GM08714 (cell line): ENCODE data around the gene TNFAIP8L1.

Source experiments
- H3K4me3 ChIP-seq: fragments of 200-500 bp; sonication (Bioruptor generic); 2 replicates; pipeline ENCODE4 v1.5.1; 2014; ENCODE audit warnings: mild to moderate bottlenecking, low read length, inconsistent platforms
- ZNF274 ChIP-seq: IDR thresholded peaks from 2 replicates; pipeline ENCODE4 v1.6.1; 2012; ENCODE audit warnings: mild to moderate bottlenecking, low read depth, low read length

TNFAIP8L1 gene

GRCh38 chr19:4690361-4690760, 51.0 kb downstream of the TNFAIP8L1 start:
- no peak overlapping the region for H3K4me3 ChIP-seq
- no peak for TF ChIP-seq ZNF274

GRCh38 chr19:4691373-4691772, 52.1 kb downstream of the TNFAIP8L1 start:
- no peak for TF ChIP-seq ZNF274

GRCh38 chr19:4692251-4693077, 53.1 kb downstream of the TNFAIP8L1 start:
- TF ChIP-seq ZNF274 = no peak
- H3K4me3 ChIP-seq = no peak overlapping the region

More at GRCh38 chr19:4691373-4691772, 52.1 kb downstream of the TNFAIP8L1 start:
- H3K4me3 ChIP-seq = no peak overlapping the region

GRCh38 chr19:4693078-4693350, 53.7 kb downstream of the TNFAIP8L1 start:
- TF ChIP-seq ZNF274 = no peak
- H3K4me3 ChIP-seq = no peak overlapping the region

GRCh38 chr19:4693471-4694121, 54.3 kb downstream of the TNFAIP8L1 start:
- no peak for TF ChIP-seq ZNF274
- H3K4me3 ChIP-seq = no peak overlapping the region

GRCh38 chr19:4694211-4694987, 55.1 kb downstream of the TNFAIP8L1 start:
- no peak overlapping the region for H3K4me3 ChIP-seq
- TF ChIP-seq ZNF274 = no peak

- TF ChIP-seq ZNF274 = no peak
- no peak overlapping the region for H3K4me3 ChIP-seq
These were observed 56.0 kb downstream of the TNFAIP8L1 start for GRCh38 chr19:4695224-4695731.

GRCh38 chr19:4697304-4697703, 58.0 kb downstream of the TNFAIP8L1 start:
- no peak for TF ChIP-seq ZNF274
- no peak overlapping the region for H3K4me3 ChIP-seq

- TF ChIP-seq ZNF274 = no peak
- no peak overlapping the region for H3K4me3 ChIP-seq
These were observed 60.7 kb downstream of the TNFAIP8L1 start for GRCh38 chr19:4699826-4700692.

- TF ChIP-seq ZNF274 = no peak
- H3K4me3 ChIP-seq = no peak overlapping the region
These were observed 61.3 kb downstream of the TNFAIP8L1 start for GRCh38 chr19:4700693-4700970.

GRCh38 chr19:4701557-4701956, 62.2 kb downstream of the TNFAIP8L1 start:
- no peak overlapping the region for H3K4me3 ChIP-seq
- TF ChIP-seq ZNF274 = no peak

- no peak overlapping the region for H3K4me3 ChIP-seq
- no peak for TF ChIP-seq ZNF274
These were observed 63.4 kb downstream of the TNFAIP8L1 start for GRCh38 chr19:4702764-4703163.

GRCh38 chr19:4703671-4704316, 64.5 kb downstream of the TNFAIP8L1 start:
- no peak overlapping the region for H3K4me3 ChIP-seq
- no peak for TF ChIP-seq ZNF274
